ENCODE measurements around the gene TEX2. TPM values are rescaled to one million over a fixed set of nuclear protein-coding genes. Genes with fewer than 3 reads are reported as not detected.

The TEX2 gene
- polyA plus RNA-seq, 1 of the 3 experiments (the other 2 are of a cell fraction): 24.0 TPM

DNA sequence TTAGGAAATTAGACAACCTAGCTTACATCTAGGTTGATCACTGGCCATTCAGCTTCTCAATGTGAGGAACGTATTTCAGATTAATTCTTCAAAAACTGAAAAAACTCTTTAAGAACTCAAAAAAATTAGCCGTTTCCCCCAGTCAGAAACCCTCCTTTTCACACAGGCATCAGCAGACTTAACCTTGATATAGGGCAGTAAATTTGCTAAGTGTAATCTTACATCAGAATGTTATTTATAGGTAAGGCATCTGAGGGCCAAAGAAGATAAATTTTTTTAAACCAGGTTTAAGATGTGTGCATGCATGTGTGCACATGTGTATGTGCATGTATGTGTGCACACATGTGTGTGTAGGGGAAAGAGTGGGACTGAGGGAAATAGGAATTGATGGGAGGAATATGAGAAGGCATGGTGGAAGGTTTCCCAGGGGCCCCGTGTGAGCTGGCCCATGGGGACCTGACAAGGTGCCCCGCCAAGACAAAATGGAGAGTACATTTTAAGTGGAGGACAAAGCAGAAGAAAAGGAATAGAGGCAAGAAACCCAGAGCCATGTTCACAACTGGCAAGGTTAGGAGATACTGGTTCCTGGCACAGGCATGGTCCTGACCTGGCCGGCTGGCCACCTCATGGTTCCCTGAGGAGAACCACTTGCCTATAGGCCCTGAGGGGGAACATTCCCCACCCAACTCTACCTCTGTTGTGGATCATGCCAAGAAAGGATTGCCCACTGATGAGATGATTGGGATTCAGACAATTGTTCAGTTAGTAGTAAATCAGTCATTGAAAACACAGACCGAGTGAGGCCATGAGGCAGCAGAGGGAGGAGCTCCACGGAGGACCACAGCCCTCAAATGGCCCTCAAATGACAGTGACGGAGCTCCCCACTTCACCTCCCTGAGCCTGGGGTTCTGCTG is 33.0 kb downstream of the TEX2 start:
- TF ChIP-seq YY1 (IDR thresholded peaks at IDR 0.05; ENCODE audit: low read depth): no peak
- TF ChIP-seq GABPA (IDR thresholded peaks at IDR 0.05; ENCODE audit: low read depth): no peak
- TF ChIP-seq FOXJ3 (CRISPR knock-in tag; IDR thresholded peaks at IDR 0.05): no peak
- TF ChIP-seq JUND (IDR thresholded peaks at IDR 0.05): no peak
- TF ChIP-seq TCF12 (IDR thresholded peaks at IDR 0.05): no peak
- no peak for TF ChIP-seq TEAD4 (IDR thresholded peaks at IDR 0.05; ENCODE audit: borderline replicate concordance, insufficient read depth)
- TF ChIP-seq MXI1 (IDR thresholded peaks at IDR 0.05; ENCODE audit: low read depth, low read length): no peak
- no peak for TF ChIP-seq SIN3A (IDR thresholded peaks at IDR 0.05; ENCODE audit: borderline replicate concordance, low read depth, low read length)
- no peak for TF ChIP-seq NFIC (IDR thresholded peaks at IDR 0.05; ENCODE audit: borderline replicate concordance)
- TF ChIP-seq MEF2A (IDR thresholded peaks at IDR 0.05; ENCODE audit: borderline replicate concordance, low read depth): no peak
- no peak for TF ChIP-seq EZH2phosphoT487 (IDR thresholded peaks at IDR 0.05; ENCODE audit: borderline replicate concordance, low read depth)
- no peak for TF ChIP-seq TAF1 (IDR thresholded peaks at IDR 0.05; ENCODE audit: borderline replicate concordance, low read depth, low read length)
- no peak for TF ChIP-seq FOXM1 (IDR thresholded peaks at IDR 0.05; ENCODE audit: low read depth)
- TF ChIP-seq, protein P1, sequence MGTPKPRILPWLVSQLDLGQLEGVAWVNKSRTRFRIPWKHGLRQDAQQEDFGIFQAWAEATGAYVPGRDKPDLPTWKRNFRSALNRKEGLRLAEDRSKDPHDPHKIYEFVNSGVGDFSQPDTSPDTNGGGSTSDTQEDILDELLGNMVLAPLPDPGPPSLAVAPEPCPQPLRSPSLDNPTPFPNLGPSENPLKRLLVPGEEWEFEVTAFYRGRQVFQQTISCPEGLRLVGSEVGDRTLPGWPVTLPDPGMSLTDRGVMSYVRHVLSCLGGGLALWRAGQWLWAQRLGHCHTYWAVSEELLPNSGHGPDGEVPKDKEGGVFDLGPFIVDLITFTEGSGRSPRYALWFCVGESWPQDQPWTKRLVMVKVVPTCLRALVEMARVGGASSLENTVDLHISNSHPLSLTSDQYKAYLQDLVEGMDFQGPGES (IDR thresholded peaks at IDR 0.05; ENCODE audit: low read depth, low read length): no peak
- no peak for TF ChIP-seq EP300 (IDR thresholded peaks at IDR 0.05; ENCODE audit: borderline replicate concordance in 1 of 2, low read depth in 1 of 2, low read length in 1 of 2)
- TF ChIP-seq SMC3 (IDR thresholded peaks at IDR 0.05; ENCODE audit: low read depth, low read length): no peak
- TF ChIP-seq USF1 (IDR thresholded peaks at IDR 0.05; ENCODE audit: borderline replicate concordance, low read depth): no peak
- TF ChIP-seq, protein P2, sequence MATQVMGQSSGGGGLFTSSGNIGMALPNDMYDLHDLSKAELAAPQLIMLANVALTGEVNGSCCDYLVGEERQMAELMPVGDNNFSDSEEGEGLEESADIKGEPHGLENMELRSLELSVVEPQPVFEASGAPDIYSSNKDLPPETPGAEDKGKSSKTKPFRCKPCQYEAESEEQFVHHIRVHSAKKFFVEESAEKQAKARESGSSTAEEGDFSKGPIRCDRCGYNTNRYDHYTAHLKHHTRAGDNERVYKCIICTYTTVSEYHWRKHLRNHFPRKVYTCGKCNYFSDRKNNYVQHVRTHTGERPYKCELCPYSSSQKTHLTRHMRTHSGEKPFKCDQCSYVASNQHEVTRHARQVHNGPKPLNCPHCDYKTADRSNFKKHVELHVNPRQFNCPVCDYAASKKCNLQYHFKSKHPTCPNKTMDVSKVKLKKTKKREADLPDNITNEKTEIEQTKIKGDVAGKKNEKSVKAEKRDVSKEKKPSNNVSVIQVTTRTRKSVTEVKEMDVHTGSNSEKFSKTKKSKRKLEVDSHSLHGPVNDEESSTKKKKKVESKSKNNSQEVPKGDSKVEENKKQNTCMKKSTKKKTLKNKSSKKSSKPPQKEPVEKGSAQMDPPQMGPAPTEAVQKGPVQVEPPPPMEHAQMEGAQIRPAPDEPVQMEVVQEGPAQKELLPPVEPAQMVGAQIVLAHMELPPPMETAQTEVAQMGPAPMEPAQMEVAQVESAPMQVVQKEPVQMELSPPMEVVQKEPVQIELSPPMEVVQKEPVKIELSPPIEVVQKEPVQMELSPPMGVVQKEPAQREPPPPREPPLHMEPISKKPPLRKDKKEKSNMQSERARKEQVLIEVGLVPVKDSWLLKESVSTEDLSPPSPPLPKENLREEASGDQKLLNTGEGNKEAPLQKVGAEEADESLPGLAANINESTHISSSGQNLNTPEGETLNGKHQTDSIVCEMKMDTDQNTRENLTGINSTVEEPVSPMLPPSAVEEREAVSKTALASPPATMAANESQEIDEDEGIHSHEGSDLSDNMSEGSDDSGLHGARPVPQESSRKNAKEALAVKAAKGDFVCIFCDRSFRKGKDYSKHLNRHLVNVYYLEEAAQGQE (IDR thresholded peaks at IDR 0.05; ENCODE audit: low read depth, low read length): no peak
- no peak for TF ChIP-seq RXRA (IDR thresholded peaks at IDR 0.05; ENCODE audit: borderline replicate concordance, low read depth)
- POLR2A ChIA-PET: interaction anchor here (0.7 kb wide), 1 partner anchor 10 kb away, joined by 3 read pairs; no protein-coding TSS in a partner anchor
- H3K4me2 ChIP-seq: peak overlapping the region; percentile 56

More for the DNA sequence above, 33.0 kb downstream of the TEX2 start:
- WGBS (ENCODE audit: low lambda C conversion rate): 82% methylated on average over 8 of the region's 8 CpGs
- 0 out of 2 replicates have a peak overlapping the region, but pooled peaks have one; percentile 0 for H2AFZ ChIP-seq (ENCODE audit: low read depth)
- H3K27ac ChIP-seq (ENCODE audit: low read depth in 2 of 2, low read length in 1 of 2): peak overlapping the region; percentile 95 to 96
- DNase-seq: no peak
- H4K20me1 ChIP-seq (ENCODE audit: insufficient read depth): no peaks in the 10 kb centered on the region
- peaks cover 83% of the 10 kb centered on the region for H3K79me2 ChIP-seq (ENCODE audit: insufficient read depth)
- H3K9me2 ChIP-seq: no peaks in the 10 kb centered on the region
- H3K4me3 ChIP-seq (ENCODE audit: low read depth in 2 of 2, low read length in 1 of 2): no peak overlapping the region
- no peaks in the 10 kb centered on the region for H3K9me3 ChIP-seq
- peaks cover 24% of the 10 kb centered on the region for H3F3A ChIP-seq (replicated peaks; ENCODE audit: insufficient read depth)
- peaks cover 0 to 6% of the 10 kb centered on the region in 2 experiments for H3K36me3 ChIP-seq (replicated peaks in 1 of 2; ENCODE audit: control insufficient read depth in 1 of 2, insufficient read depth in 2 of 2, low read length in 1 of 2)
- H3K9ac ChIP-seq: peak overlapping the region; percentile 21; the same call in 1 of the 2 replicates
- CTCF ChIA-PET: interaction anchor here (0.8 to 5.2 kb wide), 7 partner anchors 8 to 82 kb away, joined by 3 to 22 read pairs (median 4); no protein-coding TSS in a partner anchor
- no peaks in the 10 kb centered on the region for H3K27me3 ChIP-seq (ENCODE audit: insufficient read depth)
- H3K4me1 ChIP-seq (ENCODE audit: control insufficient read depth in 1 of 2, insufficient read depth in 2 of 2, low read depth in 1 of 2, low read length in 1 of 2): peaks cover 24 to 37% of the 10 kb centered on the region in 2 experiments
